ENCODE measurements around the gene BRD2. TPM values are rescaled to one million over a fixed set of nuclear protein-coding genes. Genes with fewer than 3 reads are reported as not detected.

The BRD2 gene
- total and polyA plus RNA-seq, 9 of the 15 experiments (the other 6 are each of a cell fraction or from before 2014, with no cell fraction given) = 19.0 to 252 (median 181) TPM

DNA sequence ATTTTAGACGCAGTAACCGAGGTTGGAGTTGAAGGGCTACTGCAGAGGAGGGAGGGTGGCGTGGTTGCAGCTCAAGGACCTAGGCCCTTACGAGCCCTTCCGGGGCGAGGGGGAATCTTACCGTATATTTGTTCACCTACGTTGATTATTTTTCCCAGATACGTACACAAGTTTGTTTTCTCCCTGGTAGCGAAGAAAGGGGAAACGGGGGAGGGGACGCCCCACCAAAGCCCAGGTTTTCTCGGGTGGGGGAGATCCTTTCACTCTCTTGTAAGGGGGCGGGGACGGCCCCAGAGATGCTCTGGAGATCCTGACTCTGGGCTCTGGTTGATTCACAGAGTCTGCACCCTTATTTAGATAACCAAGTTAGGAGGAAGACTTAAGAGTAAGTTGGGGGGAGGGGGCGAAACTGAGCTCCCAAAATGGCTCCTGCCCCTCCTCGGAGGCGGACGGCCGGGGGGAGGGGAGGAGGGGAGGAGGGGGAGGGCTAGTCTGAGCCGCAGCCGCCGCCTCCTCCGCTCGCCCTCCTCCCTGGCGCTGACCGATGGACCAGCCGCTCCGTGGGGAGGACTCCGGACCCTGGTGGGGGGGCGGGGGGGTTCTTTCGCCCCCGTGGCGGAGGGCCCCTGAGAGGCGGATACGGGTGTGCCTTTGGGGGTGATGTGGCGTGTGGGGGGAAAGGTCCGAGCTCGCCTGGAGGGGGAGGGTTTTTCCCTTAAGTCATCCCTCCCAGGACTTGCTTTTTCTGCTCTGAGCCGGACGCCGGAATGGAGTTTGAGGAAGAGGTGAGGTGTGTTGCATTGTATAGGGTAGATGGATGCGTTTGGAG, 2.2 kb downstream of the BRD2 start (continued):
- TF ChIP-seq ZBTB17 (CRISPR knock-in tag; IDR thresholded peaks at IDR 0.05) (no peak; the same call in 1 of the 2 replicates), ARID2 (IDR thresholded peaks at IDR 0.05) (0 out of 2 replicates have a peak, but pooled peaks have one; percentile 10), EZH2 (IDR thresholded peaks at IDR 0.05; ENCODE audit: borderline replicate concordance, low read depth, low read length) (no peak), RBM17 (IDR thresholded peaks at IDR 0.05; ENCODE audit: borderline replicate concordance, low read depth, low read length) (no peak), HNRNPL (IDR thresholded peaks at IDR 0.05; ENCODE audit: low read depth, low read length) (no peak; the same call in 1 of the 2 replicates), ZNF717 (CRISPR knock-in tag; IDR thresholded peaks at IDR 0.05) (no peak), HOXB6 (CRISPR knock-in tag; IDR thresholded peaks at IDR 0.05; ENCODE audit: borderline replicate concordance) (no peak), KDM4B (IDR thresholded peaks at IDR 0.05; ENCODE audit: borderline replicate concordance in 2 of 2, low read depth in 1 of 2) (peak in 1 of 2 experiments; percentile 43; a peak in 1 of 4 replicates), ZC3H11A (IDR thresholded peaks at IDR 0.05; ENCODE audit: low read depth, low read length) (no peak), ZNF586 (CRISPR knock-in tag; conservative IDR thresholded peaks at IDR 0.05) (no peak), LARP7 (IDR thresholded peaks at IDR 0.05) (no peak), POLR2AphosphoS2 (IDR thresholded peaks at IDR 0.05; ENCODE audit: low read length) (no peak), POLR3G (IDR thresholded peaks at IDR 0.05; ENCODE audit: extremely low read depth, insufficient read length, insufficient replicate concordance) (no peak), ZNF41 (CRISPR knock-in tag; conservative IDR thresholded peaks at IDR 0.05) (no peak; the same call in 1 of the 2 replicates), EP300 (IDR thresholded peaks at IDR 0.05; ENCODE audit: low read length) (peak; percentile 8; the same call in 1 of the 2 replicates)
- TF ChIP-seq, protein P1, sequence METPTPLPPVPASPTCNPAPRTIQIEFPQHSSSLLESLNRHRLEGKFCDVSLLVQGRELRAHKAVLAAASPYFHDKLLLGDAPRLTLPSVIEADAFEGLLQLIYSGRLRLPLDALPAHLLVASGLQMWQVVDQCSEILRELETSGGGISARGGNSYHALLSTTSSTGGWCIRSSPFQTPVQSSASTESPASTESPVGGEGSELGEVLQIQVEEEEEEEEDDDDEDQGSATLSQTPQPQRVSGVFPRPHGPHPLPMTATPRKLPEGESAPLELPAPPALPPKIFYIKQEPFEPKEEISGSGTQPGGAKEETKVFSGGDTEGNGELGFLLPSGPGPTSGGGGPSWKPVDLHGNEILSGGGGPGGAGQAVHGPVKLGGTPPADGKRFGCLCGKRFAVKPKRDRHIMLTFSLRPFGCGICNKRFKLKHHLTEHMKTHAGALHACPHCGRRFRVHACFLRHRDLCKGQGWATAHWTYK (CRISPR knock-in tag; IDR thresholded peaks at IDR 0.05) = 0 out of 2 replicates have a peak, but pooled peaks have one; percentile 31
- TF ChIP-seq, protein P2, sequence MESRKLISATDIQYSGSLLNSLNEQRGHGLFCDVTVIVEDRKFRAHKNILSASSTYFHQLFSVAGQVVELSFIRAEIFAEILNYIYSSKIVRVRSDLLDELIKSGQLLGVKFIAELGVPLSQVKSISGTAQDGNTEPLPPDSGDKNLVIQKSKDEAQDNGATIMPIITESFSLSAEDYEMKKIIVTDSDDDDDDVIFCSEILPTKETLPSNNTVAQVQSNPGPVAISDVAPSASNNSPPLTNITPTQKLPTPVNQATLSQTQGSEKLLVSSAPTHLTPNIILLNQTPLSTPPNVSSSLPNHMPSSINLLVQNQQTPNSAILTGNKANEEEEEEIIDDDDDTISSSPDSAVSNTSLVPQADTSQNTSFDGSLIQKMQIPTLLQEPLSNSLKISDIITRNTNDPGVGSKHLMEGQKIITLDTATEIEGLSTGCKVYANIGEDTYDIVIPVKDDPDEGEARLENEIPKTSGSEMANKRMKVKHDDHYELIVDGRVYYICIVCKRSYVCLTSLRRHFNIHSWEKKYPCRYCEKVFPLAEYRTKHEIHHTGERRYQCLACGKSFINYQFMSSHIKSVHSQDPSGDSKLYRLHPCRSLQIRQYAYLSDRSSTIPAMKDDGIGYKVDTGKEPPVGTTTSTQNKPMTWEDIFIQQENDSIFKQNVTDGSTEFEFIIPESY (CRISPR knock-in tag; IDR thresholded peaks at IDR 0.05) = no peak
- TF ChIP-seq, protein P3, sequence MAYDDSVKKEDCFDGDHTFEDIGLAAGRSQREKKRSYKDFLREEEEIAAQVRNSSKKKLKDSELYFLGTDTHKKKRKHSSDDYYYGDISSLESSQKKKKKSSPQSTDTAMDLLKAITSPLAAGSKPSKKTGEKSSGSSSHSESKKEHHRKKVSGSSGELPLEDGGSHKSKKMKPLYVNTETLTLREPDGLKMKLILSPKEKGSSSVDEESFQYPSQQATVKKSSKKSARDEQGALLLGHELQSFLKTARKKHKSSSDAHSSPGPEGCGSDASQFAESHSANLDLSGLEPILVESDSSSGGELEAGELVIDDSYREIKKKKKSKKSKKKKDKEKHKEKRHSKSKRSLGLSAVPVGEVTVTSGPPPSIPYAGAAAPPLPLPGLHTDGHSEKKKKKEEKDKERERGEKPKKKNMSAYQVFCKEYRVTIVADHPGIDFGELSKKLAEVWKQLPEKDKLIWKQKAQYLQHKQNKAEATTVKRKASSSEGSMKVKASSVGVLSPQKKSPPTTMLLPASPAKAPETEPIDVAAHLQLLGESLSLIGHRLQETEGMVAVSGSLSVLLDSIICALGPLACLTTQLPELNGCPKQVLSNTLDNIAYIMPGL (CRISPR knock-in tag; IDR thresholded peaks at IDR 0.05) = no peak
- TF ChIP-seq, protein P4, sequence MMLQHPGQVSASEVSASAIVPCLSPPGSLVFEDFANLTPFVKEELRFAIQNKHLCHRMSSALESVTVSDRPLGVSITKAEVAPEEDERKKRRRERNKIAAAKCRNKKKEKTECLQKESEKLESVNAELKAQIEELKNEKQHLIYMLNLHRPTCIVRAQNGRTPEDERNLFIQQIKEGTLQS (IDR thresholded peaks at IDR 0.05) = no peak
- TF ChIP-seq, protein P4 (CRISPR knock-in tag; conservative IDR thresholded peaks at IDR 0.05) = no peak

Measured in K562 (cell line).